Activated naive CD8-positive, alpha-beta T cell treated with anti-CD3 and anti-CD28 coated beads, Interleukin-2, amount 50 U/mL, for 16 hours (primary cell): ENCODE data around the gene BTN1A1.

ENCODE experiments used
- DNase-seq: peaks from one replicate; pipeline ENCODE4 v3.0.0-alpha.2; 2020; ENCODE audit warnings: low read depth, low spot score

The BTN1A1 gene

DNA sequence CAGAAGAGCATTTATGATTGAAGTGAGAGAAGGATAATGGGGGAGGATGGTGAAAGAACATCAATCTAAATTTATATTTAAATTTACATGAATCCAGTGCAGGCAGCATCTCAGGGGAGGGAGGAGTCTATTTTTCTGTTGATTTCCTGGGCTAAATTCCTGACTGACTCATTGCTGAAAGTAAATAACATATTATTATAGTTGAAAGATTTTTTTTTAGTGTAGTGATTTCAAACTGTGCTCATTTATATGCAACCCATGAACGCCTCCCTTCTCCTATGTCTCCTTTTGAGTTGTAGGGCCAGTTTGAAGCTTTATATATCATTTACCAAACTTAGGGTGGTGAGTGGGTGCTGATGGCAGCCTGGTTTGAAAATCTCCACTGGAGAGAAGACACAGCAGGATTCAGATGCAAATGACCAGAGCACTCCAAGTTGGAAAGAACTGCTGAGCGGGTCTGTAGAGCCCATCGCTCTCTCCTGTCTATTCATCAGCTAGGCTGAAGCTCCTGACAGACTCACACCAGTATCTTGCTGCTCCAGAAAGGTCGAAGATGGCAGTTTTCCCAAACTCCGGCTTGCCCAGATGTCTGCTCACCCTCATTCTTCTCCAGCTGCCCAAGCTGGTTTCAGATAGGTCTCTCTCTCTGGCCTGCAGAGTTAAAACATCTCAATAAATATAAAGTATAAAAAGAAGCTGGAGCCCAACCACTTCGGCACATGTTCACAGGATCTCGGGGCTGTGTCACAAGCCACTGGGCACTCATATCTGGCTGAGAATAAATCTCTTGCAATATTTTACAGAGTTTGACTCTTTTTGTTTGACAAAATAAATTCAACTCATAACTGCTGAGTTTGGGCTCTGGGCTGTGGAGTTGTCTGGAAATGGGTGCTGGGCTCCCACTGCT lies 24.0 kb upstream of the BTN1A1 start:
- DNase-seq, result no peak

DNA sequence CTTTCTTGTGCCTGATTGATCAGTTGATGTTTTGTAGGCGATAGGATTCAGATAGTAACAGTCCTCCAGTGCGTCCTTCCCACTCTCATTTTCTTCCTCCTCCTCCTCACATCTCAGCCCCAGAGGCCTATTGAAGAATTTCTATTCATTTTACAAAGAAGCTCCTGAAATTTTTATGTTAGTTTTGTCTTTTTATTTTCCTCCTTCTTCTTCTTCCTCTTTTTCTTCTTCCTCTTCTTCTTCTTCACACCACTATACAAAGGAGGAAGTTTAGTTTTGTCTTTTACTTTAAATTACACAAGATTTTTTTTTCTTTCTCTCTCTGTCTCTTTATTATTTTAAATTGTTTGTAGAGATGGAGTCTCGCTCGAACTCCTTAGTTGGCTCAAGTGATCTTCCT lies 23.2 kb upstream of the BTN1A1 start:
- DNase-seq, result no peak

DNA sequence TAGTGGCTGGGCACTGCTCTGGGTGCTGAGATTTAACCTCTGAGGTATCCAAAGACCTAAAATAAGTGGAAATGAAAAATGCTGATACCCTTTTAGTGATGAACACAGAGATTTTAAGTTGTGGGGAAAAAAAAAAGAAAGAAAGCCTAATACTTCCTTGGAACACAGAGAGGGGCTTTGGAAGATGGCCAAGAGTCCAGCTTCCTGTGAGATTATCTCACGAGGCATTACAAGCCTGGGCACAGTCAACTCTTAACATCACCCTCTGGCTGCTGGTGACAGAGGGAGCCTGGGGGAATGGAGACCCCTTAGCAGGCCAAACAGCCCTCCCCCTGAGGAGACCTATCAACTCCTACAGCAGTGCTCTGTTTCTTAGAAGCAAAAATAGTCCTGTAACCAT lies 22.7 kb upstream of the BTN1A1 start:
- no peak for DNase-seq

DNA sequence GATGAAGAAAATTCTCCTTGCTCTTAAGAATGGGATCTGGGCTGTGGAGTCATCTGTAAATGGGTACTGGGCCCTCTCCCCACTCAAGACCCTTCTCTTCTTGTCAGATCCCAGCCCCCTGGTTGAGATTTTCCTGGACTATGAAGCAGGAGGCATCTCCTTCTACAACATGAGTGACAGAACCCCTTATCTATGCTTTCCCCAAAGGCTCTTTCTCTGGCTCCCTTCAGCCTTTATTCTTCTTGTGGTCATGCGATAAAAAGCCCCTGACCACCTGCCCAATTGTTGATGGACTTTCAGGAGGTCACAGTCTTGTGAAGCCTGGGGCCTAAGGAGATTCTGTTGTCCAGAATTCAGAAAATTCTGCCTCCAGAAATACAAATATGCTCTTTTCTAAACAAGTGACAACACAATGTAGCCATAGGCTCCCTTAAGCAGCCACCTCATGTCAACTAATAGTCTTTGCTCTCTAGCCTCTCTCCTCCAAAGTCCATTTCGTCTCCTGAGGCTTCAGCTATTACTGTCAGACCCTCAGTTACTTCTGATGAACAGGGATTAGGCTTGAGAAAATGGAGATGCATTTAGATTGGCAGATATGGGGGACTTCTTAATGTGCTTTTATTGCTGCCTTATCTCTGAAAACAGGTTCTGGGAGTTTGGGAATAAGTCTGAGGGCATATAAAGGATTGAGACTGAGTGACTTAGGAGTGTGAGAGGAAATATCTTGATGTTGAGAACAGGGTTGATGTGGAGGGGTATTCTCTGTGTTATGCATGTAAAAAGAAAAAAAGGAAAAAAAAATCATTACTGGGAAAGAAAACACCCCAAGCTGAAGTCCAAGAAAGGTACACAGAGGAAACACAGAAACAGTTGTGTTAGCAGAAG lies 21.8 kb upstream of the BTN1A1 start:
- DNase-seq, result no peak

- no peak for DNase-seq
These were observed 21.2 kb upstream of the BTN1A1 start for GRCh38 chr6:26478985-26479278.

DNA sequence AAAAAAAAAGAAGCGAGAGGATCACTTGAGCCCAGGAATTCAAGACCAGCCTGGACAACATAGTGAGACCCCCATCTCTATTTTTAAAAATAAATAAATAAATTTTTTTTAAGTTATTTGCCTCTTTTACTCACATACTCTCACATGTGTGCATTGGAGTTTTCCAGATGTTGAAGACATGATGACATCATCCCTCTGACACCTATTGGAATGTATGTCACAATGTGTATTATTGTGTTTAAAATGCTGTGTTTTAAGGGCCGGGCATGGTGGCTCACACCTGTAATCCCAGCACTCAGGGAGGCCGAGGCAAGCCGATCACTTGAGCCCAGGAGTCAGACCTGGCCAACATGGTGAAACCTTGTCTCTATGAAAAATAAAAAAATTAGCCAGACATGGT lies 17.8 kb upstream of the BTN1A1 start:
- no peak for DNase-seq

GRCh38 chr6:26483727-26484126 lies 16.4 kb upstream of the BTN1A1 start:
- no peak for DNase-seq

- DNase-seq, result no peak
These were observed 15.9 kb upstream of the BTN1A1 start for GRCh38 chr6:26484161-26484560.

GRCh38 chr6:26485112-26485780 lies 14.9 kb upstream of the BTN1A1 start:
- DNase-seq, result no peak

DNA sequence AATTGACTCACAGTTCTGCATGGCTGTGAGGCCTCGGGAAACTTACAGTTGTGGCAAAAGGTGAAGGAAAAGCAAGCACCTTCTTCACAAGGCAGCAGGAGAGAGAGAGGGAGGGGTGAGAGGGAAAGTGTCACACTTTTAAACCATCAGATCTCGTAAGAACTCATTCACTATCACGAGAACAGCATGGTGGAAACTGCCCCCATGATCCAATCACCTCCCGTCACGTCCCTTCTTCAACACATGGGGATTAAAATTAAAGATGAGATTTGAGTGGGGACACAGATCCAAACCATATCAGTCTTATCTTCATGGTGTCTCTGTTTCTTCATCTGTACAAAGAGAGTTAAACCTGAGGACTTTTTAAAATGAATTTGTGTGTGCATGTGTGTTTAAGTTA lies 13.7 kb upstream of the BTN1A1 start:
- DNase-seq, result no peak

DNA sequence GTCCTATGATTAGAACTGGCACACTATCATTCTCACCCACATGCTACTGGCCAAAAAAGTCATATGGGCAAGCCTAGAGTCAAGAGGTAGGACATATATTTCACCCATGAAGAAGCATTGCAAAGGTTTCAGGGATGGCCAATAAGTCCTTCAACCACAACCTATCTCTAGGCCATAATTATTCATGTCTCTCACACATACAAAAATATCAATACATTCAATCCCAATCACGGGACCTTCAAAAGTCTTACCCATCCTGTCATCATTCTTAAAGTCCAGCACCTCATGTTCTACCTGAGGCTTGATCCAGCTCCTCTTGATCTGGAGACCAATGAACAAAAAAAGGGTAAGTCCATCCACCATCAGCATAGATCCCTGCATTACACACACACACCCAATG lies 12.6 kb upstream of the BTN1A1 start:
- DNase-seq, result no peak

- no peak for DNase-seq
These were observed 9.8 kb upstream of the BTN1A1 start for GRCh38 chr6:26489996-26490964.

DNA sequence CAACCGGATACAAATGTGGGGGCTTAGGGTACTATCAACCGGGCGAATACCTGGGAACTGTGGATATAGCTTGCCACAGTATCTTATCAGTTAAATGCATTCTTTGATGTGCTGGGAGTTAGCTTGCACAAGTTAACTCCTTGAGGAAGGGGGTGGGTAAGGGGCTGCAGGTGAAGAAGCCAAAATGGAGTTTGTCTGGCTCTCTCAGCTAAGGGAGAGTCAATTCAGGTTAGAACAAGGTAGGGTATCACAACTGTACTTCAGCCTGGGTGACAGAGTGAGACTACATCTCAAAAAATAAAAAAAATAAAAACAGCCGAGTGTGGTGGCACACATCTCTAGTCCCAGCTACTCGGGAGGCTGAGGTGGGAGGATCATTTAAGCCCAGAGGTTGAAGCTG lies 8.5 kb upstream of the BTN1A1 start:
- DNase-seq, result no peak

DNA sequence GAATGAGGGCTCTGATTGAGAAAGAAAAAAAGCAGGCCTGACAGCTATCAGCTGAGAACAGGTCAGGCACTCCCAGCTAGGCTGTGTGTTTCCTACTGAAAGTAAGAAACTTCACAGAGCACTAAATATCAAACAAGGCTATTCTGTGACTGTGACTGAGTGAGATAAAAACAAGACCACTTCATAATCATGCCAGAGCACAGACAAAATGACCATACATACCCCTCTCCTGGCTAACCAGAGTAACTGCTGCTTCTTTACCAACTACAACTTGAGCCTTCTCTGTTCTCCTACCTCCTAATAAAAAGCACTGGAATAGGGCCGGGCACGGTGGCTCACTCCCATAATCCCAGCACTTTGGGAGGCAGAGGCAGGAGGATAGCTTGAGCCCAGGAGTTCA lies 6.8 kb upstream of the BTN1A1 start:
- no peak for DNase-seq

DNA sequence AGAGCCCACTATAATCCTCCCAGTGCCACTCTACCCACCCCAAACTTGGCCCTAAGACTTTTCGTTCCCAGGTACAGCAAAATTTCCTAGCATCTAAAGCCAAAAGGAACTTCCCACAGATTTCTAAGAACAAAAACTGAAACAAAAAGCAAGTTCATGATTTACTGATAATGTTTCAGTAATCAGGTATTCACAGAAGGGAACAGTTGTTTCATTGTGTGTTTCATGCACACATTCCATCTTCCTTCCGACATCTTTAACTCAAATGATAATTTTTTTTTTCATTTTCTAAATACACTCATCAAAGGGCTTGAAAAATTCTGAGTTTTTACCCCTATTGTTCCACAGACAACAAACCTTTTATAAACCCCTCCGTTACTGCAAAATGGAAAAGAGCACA lies 6.0 kb upstream of the BTN1A1 start:
- no peak for DNase-seq

- no peak for DNase-seq
These were observed 4.8 kb upstream of the BTN1A1 start for GRCh38 chr6:26495281-26495680.

- DNase-seq, result no peak
These were observed 2.5 kb upstream of the BTN1A1 start for GRCh38 chr6:26497610-26498009.

DNA sequence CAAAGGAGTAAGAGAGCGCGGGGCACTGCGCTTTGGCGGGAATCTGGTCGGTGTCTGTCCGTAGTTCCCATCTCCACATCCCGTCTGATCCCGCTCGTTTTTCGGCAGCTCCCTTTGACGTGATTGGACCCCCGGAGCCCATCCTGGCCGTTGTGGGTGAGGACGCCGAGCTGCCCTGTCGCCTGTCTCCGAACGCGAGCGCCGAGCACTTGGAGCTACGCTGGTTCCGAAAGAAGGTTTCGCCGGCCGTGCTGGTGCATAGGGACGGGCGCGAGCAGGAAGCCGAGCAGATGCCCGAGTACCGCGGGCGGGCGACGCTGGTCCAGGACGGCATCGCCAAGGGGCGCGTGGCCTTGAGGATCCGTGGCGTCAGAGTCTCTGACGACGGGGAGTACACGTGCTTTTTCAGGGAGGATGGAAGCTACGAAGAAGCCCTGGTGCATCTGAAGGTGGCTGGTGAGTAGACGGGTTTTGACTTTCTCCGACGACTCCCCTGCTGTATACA lies 1.4 kb downstream of the BTN1A1 start:
- no peak for DNase-seq

GRCh38 chr6:26502165-26502564 lies 2.1 kb downstream of the BTN1A1 start:
- DNase-seq, result no peak

DNA sequence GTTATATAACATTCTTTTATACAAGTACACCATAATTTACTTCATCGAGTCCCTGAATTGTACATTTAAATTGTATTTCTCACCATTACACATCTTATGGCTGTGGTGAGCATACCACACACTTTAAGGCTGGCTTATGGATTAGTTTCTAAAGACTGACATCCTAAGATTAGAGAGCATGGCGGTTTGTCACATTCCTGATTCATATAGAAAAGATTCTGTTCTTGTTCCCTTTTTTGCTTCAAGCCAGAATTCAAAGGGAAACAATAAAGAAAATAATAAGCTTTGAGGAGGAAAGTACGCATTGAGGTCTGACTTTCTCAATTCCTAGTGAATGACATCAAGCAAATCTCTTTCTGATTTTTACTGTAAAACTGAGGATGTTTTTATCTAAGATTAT lies 2.5 kb downstream of the BTN1A1 start:
- no peak for DNase-seq

DNA sequence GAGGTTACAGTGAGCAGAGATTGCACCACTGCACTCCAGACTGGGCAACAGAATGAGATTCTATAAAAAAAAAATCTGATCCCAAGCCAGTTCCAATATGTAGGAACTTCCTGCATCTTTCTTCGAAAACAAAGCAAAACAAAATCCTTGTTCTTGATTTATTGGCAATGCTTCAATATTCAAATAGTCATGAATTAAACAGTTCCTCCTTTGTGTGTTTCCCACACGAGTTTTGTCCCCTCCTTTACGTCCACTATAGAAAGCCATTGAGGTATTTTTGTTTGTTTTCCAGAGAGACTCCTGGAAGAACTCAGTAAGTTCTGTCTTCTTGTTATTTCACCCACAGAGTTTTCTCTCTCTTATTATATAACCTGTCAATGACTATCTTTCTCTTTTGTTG lies 7.6 kb downstream of the BTN1A1 start:
- no peak for DNase-seq
